Activated naive CD8-positive, alpha-beta T cell treated with anti-CD3 and anti-CD28 coated beads, Interleukin-2, amount 10 ng/mL, durations not matched to agents 7 days and 5 days (primary cell): ENCODE results near the gene NAGA. TPM values are rescaled to one million over a fixed set of nuclear protein-coding genes. Genes with fewer than 3 reads are reported as not detected.

Source experiments
- ATAC-seq: fragments of 150-1000 bp; cut with Tn5 transposase; one replicate; pipeline ENCODE4 v1.10.0; 2021; ENCODE audit warnings: low read depth, moderate library complexity
- POLR2A ChIA-PET: fragments of 350-600 bp; sonication (Branson Sonifier 250); formaldehyde crosslinking; loops from one replicate; lab custom pipeline; 2021; ENCODE audit warnings: antibody characterized with exemption; lab: Charles Lee
- DNase-seq: peaks from one replicate; pipeline ENCODE4 v3.0.0; 2021
- H3K27ac Mint-ChIP-seq: one replicate; pipeline ENCODE4 v1.8.0; 2022; ENCODE audit warnings: mild to moderate bottlenecking, mixed read lengths
- H3K27me3 Mint-ChIP-seq: one replicate; pipeline ENCODE4 v1.8.0; 2022; ENCODE audit warnings: mild to moderate bottlenecking, moderate library complexity, mixed read lengths
- H3K36me3 Mint-ChIP-seq: one replicate; pipeline ENCODE4 v1.8.0; 2021; ENCODE audit warnings: mild to moderate bottlenecking, mixed read lengths
- H3K4me1 Mint-ChIP-seq: one replicate; pipeline ENCODE4 v1.8.0; 2021; ENCODE audit warnings: mixed read lengths
- H3K4me3 Mint-ChIP-seq: one replicate; pipeline ENCODE4 v1.8.0; 2022; ENCODE audit warnings: mild to moderate bottlenecking, moderate library complexity, mixed read lengths
- H3K9me3 Mint-ChIP-seq: one replicate; pipeline ENCODE4 v1.8.0; 2021; ENCODE audit warnings: mixed read lengths
- total RNA-seq, 2 experiments: library from RNA; stranded (reverse); gene quantifications; one replicate each; pipeline ENCODE4 v1.2.3, GENCODE V29; 2021

Gene NAGA
- total RNA-seq, 2 experiments from 2014 or later: 15.9 to 18.4 TPM

- no peak overlapping the region for H3K4me3 Mint-ChIP-seq
- POLR2A ChIA-PET: no interaction called here
Observed at GRCh38 chr22:42056757-42057511, 13.7 kb downstream of the NAGA start.

DNA sequence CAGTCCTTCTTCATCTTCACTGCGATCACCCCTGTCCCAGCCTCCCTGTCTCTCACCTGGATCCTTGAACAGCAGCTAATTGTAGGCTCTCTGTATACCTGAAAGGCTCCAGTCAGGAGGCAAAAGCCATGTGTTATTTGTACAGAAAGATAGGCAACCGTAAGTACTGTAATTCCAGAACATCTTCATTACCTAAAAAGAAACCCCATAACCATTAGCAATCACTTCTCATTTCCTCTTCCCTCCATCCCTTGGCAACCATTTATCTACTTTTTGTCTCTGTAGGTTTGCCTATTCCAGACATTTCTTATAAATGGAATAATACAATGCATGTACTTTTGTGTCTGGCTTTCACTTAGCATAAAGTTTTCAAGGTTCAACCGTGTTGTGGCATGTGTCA is 17.8 kb downstream of the NAGA start:
- peaks cover 11% of the 10 kb centered on the region for H3K9me3 Mint-ChIP-seq
- no peak overlapping the region for H3K27ac Mint-ChIP-seq
- peaks cover 8% of the 10 kb centered on the region for H3K36me3 Mint-ChIP-seq
- no peaks in the 10 kb centered on the region for H3K4me1 Mint-ChIP-seq
- DNase-seq (no peak), ATAC-seq (no peak)
- no peak overlapping the region for H3K4me3 Mint-ChIP-seq
- no peaks in the 10 kb centered on the region for H3K27me3 Mint-ChIP-seq
- POLR2A ChIA-PET: no interaction called here

More at GRCh38 chr22:42056757-42057511, 13.7 kb downstream of the NAGA start:
- Mint-ChIP-seq H3K36me3 (peaks cover 35% of the 10 kb centered on the region), H3K27ac (no peak overlapping the region), H3K27me3 (no peaks in the 10 kb centered on the region), H3K9me3 (peaks cover 17% of the 10 kb centered on the region), H3K4me1 (no peaks in the 10 kb centered on the region)
- DNase-seq: no peak
- no peak for ATAC-seq

- no peak overlapping the region for H3K27ac Mint-ChIP-seq
- H3K27me3 Mint-ChIP-seq: peaks cover 6% of the 10 kb centered on the region
- no peak for DNase-seq
- no peaks in the 10 kb centered on the region for H3K4me1 Mint-ChIP-seq
- ATAC-seq: no peak
- H3K9me3 Mint-ChIP-seq: no peaks in the 10 kb centered on the region
- no peak overlapping the region for H3K4me3 Mint-ChIP-seq
- H3K36me3 Mint-ChIP-seq: no peaks in the 10 kb centered on the region
- POLR2A ChIA-PET: no interaction called here
Observed at GRCh38 chr22:42050641-42051180, 19.9 kb downstream of the NAGA start.

DNA sequence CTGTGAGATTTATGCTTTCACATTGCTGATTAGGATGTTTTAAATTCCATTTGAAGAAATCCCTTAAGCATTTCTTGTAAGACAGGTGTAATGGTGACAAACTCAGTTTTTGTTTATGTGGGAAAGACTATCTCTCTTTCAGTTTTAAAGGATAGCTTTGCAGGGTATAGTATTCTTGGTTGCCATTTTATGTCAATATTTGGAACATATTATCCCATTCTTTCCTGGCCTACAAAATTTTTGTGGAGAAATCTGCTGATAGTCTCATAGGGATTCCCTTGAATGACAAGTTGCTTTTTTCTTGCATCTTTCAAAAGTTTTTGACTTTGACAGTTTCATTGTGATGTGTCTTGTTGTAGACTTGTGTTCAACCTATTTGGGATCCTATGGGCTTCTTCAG is 28.8 kb downstream of the NAGA start:
- no peak overlapping the region for H3K27ac Mint-ChIP-seq

GRCh38 chr22:42039271-42039670 is 31.3 kb downstream of the NAGA start:
- H3K36me3 Mint-ChIP-seq: peaks cover 13% of the 10 kb centered on the region
- DNase-seq (no peak), ATAC-seq (no peak)
- H3K4me3 Mint-ChIP-seq: no peak overlapping the region
- POLR2A ChIA-PET: no interaction called here
- H3K4me1 Mint-ChIP-seq: no peaks in the 10 kb centered on the region
- peaks cover 22% of the 10 kb centered on the region for H3K9me3 Mint-ChIP-seq
- H3K27ac Mint-ChIP-seq: no peak overlapping the region
- peaks cover 2% of the 10 kb centered on the region for H3K27me3 Mint-ChIP-seq

More for the DNA sequence above, 28.8 kb downstream of the NAGA start:
- no peaks in the 10 kb centered on the region for H3K4me1 Mint-ChIP-seq
- DNase-seq: no peak
- ATAC-seq: no peak
- H3K9me3 Mint-ChIP-seq: peaks cover 16% of the 10 kb centered on the region
- H3K4me3 Mint-ChIP-seq: no peak overlapping the region
- peaks cover 11% of the 10 kb centered on the region for H3K36me3 Mint-ChIP-seq
- POLR2A ChIA-PET: interaction anchor here (1.6 kb wide), 1 partner anchor 43 kb away, joined by 5 read pairs; the partner anchor contains the start of gene WBP2NL
- peaks cover 7% of the 10 kb centered on the region for H3K27me3 Mint-ChIP-seq

DNA sequence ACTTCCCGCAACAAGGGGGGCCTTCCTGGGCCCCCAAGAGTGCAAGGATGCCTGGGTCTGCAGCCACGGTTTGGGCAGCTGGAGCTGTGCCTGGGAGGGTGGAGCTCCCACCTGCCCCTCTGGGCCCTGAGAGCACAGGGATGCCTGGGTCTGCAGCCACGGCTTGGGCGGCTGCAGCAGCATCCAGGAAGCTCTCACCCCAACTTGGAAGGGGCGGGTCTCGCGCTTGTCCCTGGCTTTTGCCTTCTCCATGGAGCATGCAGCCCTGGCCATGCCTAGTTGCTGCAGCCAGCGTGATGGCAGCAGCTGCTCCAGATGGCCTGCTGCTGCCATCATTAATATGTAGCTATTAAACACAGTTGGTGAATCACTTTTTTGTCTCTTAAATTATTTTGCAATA is 35.4 kb downstream of the NAGA start:
- H3K27ac Mint-ChIP-seq: no peak overlapping the region
- peaks cover 11% of the 10 kb centered on the region for H3K36me3 Mint-ChIP-seq
- H3K9me3 Mint-ChIP-seq: peaks cover 14% of the 10 kb centered on the region
- POLR2A ChIA-PET: no interaction called here
- H3K4me1 Mint-ChIP-seq: peaks cover 11% of the 10 kb centered on the region
- ATAC-seq: no peak
- peaks cover 2% of the 10 kb centered on the region for H3K27me3 Mint-ChIP-seq
- DNase-seq: no peak
- no peak overlapping the region for H3K4me3 Mint-ChIP-seq

DNA sequence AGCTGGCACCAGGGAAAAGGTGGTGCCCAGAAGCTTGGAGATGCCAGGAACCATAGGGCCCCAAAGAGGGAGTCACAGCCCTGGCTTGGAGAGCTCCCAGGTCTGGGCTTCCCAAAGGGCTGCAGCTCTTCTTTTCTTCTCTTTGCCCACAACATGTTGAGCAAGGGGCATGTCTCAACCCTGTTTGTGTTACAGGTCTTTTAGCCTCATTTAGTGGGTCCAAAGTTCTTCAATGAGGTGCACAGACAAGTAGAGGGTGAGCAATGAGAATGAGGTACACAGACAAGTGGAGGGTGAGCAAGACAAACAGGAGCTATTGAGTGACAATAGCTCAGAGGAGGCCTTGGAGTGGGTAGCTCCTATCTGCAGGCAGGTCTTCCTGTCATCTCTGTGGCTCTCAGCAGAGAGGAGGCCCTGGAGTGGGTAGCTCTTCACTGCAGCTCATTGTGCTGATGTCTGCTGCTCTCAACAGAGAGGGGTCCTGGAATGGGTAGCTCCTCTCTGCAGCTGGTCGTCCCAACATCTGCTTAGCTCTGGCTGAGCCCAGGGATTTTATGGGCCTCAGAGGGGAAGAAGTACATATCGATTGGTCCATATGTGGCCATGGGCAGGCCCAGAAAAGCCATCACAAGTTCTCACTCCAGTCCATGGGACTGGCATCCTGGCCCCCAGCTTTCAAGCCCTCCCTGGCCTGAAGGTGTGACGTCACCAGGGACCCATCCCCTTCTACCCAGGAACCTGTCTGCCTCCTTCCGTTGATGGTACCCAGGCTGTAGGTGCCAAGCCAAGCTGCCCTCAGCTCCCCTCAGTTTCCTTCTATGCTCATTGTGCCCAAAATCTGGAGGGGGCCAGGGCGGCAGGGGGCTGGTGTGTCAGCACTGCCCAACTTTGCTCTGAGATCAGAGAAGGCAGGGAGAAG is 37.1 kb downstream of the NAGA start:
- POLR2A ChIA-PET: no interaction called here
- peaks cover 11% of the 10 kb centered on the region for H3K36me3 Mint-ChIP-seq
- no peak overlapping the region for H3K27ac Mint-ChIP-seq

GRCh38 chr22:42026705-42027104 is 43.9 kb downstream of the NAGA start:
- POLR2A ChIA-PET: no interaction called here
- DNase-seq (no peak), ATAC-seq (no peak)
- Mint-ChIP-seq H3K9me3 (peaks cover 2% of the 10 kb centered on the region), H3K4me3 (no peak overlapping the region), H3K27me3 (no peaks in the 10 kb centered on the region), H3K36me3 (peaks cover 3% of the 10 kb centered on the region), H3K27ac (no peak overlapping the region), H3K4me1 (peaks cover 21% of the 10 kb centered on the region)

More for the DNA sequence above, 37.1 kb downstream of the NAGA start:
- ATAC-seq: no peak
- DNase-seq: no peak
- H3K4me1 Mint-ChIP-seq: peaks cover 11% of the 10 kb centered on the region
- H3K27me3 Mint-ChIP-seq: peaks cover 2% of the 10 kb centered on the region
- H3K9me3 Mint-ChIP-seq: peaks cover 14% of the 10 kb centered on the region
- H3K4me3 Mint-ChIP-seq: no peak overlapping the region

DNA sequence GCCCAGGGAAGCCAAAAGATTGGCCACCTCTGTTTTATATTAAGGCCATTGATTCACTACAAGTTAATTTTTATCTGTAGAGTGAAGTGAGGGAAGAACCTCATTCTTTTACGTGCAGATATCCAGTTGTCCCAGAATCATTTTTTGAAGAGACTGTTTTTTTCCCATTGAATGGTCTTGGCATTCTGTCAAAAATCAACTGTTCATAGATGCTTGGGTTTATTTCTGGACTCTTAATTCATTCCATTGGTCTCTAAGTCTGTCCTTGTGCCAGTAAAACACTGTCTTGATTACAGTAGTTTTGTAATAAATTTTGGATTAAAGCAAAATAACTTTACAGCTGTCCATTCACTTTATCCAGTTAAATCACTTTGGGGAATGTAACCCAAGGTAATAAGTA is 45.2 kb downstream of the NAGA start:
- Mint-ChIP-seq H3K27me3 (no peaks in the 10 kb centered on the region), H3K36me3 (peaks cover 3% of the 10 kb centered on the region), H3K9me3 (peaks cover 2% of the 10 kb centered on the region), H3K4me3 (no peak overlapping the region), H3K27ac (no peak overlapping the region), H3K4me1 (peaks cover 11% of the 10 kb centered on the region)
- ATAC-seq (no peak), DNase-seq (no peak)
- POLR2A ChIA-PET: interaction anchor here (0.6 kb wide), 1 partner anchor 459 kb away, joined by 3 read pairs; no protein-coding TSS in a partner anchor

- Mint-ChIP-seq H3K27me3 (peaks cover 10% of the 10 kb centered on the region), H3K27ac (peak overlapping the region; percentile 60), H3K9me3 (peaks cover 2% of the 10 kb centered on the region), H3K4me1 (peaks cover 11% of the 10 kb centered on the region), H3K4me3 (no peak overlapping the region), H3K36me3 (peaks cover 3% of the 10 kb centered on the region)
- DNase-seq (no peak), ATAC-seq (peak; percentile 75)
- POLR2A ChIA-PET: interaction anchor here (1.3 kb wide), 1 partner anchor 222 kb away, joined by 3 read pairs; the partner anchor contains the start of gene CCDC134
Observed at GRCh38 chr22:42022162-42022847, 48.3 kb downstream of the NAGA start.

DNA sequence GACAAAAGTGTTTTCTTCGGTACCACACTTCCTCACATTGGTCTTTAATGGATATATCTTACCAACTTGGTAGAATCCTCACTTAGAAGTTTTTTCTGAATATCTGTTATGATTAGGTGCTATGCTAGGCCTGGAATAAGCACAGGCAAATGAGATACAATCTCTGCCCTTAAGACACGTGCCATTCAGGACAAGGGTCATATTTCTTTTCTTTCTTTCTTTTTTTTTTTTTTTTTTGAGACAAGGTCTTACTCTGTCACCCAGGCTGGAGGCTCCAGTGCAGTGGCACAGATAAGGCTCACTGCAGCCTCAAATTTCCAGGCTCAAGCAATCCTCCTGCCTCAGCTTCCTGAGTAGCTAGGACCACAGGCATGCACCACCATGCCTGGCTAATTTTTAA is 49.0 kb downstream of the NAGA start:
- no peak overlapping the region for H3K4me3 Mint-ChIP-seq
- POLR2A ChIA-PET: no interaction called here
- peaks cover 11% of the 10 kb centered on the region for H3K4me1 Mint-ChIP-seq
- no peak for DNase-seq
- H3K27me3 Mint-ChIP-seq: peaks cover 12% of the 10 kb centered on the region
- H3K9me3 Mint-ChIP-seq: peaks cover 2% of the 10 kb centered on the region
- peaks cover 3% of the 10 kb centered on the region for H3K36me3 Mint-ChIP-seq
- ATAC-seq: no peak
- H3K27ac Mint-ChIP-seq: no peak overlapping the region

- H3K36me3 Mint-ChIP-seq: no peaks in the 10 kb centered on the region
- no peaks in the 10 kb centered on the region for H3K9me3 Mint-ChIP-seq
- H3K4me1 Mint-ChIP-seq: peaks cover 9% of the 10 kb centered on the region
Observed at GRCh38 chr22:42018224-42018623, 52.4 kb downstream of the NAGA start.

DNA sequence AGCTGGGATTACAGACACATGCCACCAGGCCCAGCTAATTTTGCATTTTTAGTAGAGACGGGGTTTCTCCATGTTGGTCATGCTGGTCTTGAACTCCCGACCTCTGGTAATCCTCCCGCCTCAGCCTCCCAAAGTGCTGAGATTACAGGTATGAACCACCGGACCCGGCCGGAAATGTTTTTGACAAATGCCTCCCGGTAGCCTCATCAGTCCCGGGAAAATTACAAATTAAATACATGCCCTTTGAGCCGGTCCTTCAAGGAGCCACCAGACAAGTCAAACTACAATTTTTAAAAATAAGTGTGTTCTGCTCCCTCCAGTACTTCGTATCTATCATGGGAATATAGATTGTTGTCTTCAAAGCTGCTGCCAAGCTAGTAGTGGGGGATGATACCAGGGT is 54.5 kb downstream of the NAGA start:
- ATAC-seq: no peak
- H3K4me3 Mint-ChIP-seq: no peak overlapping the region
- POLR2A ChIA-PET: no interaction called here

More at GRCh38 chr22:42018224-42018623, 52.4 kb downstream of the NAGA start:
- DNase-seq (no peak), ATAC-seq (no peak)
- peaks cover 14% of the 10 kb centered on the region for H3K27me3 Mint-ChIP-seq
- POLR2A ChIA-PET: interaction anchor here (0.7 kb wide), 1 partner anchor 12 kb away, joined by 6 read pairs; no protein-coding TSS in a partner anchor
- no peak overlapping the region for H3K27ac Mint-ChIP-seq
- no peak overlapping the region for H3K4me3 Mint-ChIP-seq

More for the DNA sequence above, 54.5 kb downstream of the NAGA start:
- no peak for DNase-seq
- H3K27me3 Mint-ChIP-seq: peaks cover 19% of the 10 kb centered on the region
- H3K27ac Mint-ChIP-seq: no peak overlapping the region
- H3K36me3 Mint-ChIP-seq: peaks cover 1% of the 10 kb centered on the region
- H3K4me1 Mint-ChIP-seq: no peaks in the 10 kb centered on the region
- H3K9me3 Mint-ChIP-seq: no peaks in the 10 kb centered on the region
